Hepatocyte (in vitro differentiated cells): ENCODE data around the gene HOXD13. TPM values are rescaled to one million over a fixed set of nuclear protein-coding genes. Genes with fewer than 3 reads are reported as not detected.

Source experiments
- DNase-seq: peaks from one replicate; pipeline ENCODE4 v3.0.0-alpha.2; 2016; ENCODE audit warnings: low spot score
- H2AFZ ChIP-seq: fragments of 200-600 bp; sonication (generic); 2 replicates; pipeline ENCODE4 v1.6.0; 2016; ENCODE audit warnings: antibody characterized with exemption, mild to moderate bottlenecking
- H3K27ac ChIP-seq: fragments of 200-600 bp; sonication (generic); 2 replicates; pipeline ENCODE4 v1.5.1; 2016; ENCODE audit warnings: mild to moderate bottlenecking
- H3K27me3 ChIP-seq: fragments of 200-600 bp; sonication (generic); 2 replicates; pipeline ENCODE4 v1.6.1; 2016
- H3K36me3 ChIP-seq: fragments of 200-600 bp; sonication (generic); replicated peaks from 2 replicates; pipeline ENCODE4 v1.5.1; 2016; ENCODE audit warnings: low read depth; ENCODE audit not compliant: insufficient read depth
- H3K4me1 ChIP-seq: fragments of 200-600 bp; sonication (generic); 2 replicates; pipeline ENCODE4 v1.5.1; 2016; ENCODE audit warnings: mild to moderate bottlenecking, moderate library complexity; ENCODE audit not compliant: insufficient read depth
- H3K4me2 ChIP-seq: fragments of 200-600 bp; sonication (generic); 2 replicates; pipeline ENCODE4 v1.6.0; 2016
- H3K4me3 ChIP-seq: fragments of 200-600 bp; sonication (generic); 2 replicates; pipeline ENCODE4 v1.5.1; 2016; ENCODE audit warnings: mild to moderate bottlenecking
- H3K79me2 ChIP-seq: fragments of 200-600 bp; sonication (generic); 2 replicates; pipeline ENCODE4 v1.6.0; 2017; ENCODE audit warnings: mild to moderate bottlenecking
- H3K9me2 ChIP-seq: fragments of 200-600 bp; sonication (generic); replicated peaks from 2 replicates; pipeline ENCODE4 v1.6.0; 2017; ENCODE audit warnings: mild to moderate bottlenecking; ENCODE audit not compliant: insufficient read depth
- H3K9me3 ChIP-seq: fragments of 200-600 bp; sonication (generic); 2 replicates; pipeline ENCODE4 v1.5.1; 2016; ENCODE audit warnings: low read depth, mild to moderate bottlenecking
- H4K20me1 ChIP-seq: fragments of 200-600 bp; sonication (generic); 2 replicates; pipeline ENCODE4 v1.6.0; 2016; ENCODE audit warnings: mild to moderate bottlenecking; ENCODE audit not compliant: insufficient read depth, poor library complexity, severe bottlenecking
- EZH2 ChIP-seq: fragments of 200-600 bp; sonication (generic); IDR thresholded peaks from 2 replicates; pipeline ENCODE4 v1.6.1; 2016; ENCODE audit warnings: antibody characterized with exemption, mild to moderate bottlenecking, borderline replicate concordance
- EZH2phosphoT487 ChIP-seq: fragments of 200-600 bp; sonication (generic); IDR thresholded peaks from one replicate; pipeline ENCODE4 v1.6.1; 2018; ENCODE audit warnings: antibody characterized with exemption, mild to moderate bottlenecking, low read depth, moderate library complexity; ENCODE audit not compliant: unreplicated experiment, severe bottlenecking
- WGBS: methylation state at CpG from one replicate; pipeline ENCODE4 v1.1.6; 2016; ENCODE audit warnings: low lambda C conversion rate; ENCODE audit errors: missing lambda C conversion rate; 5-methylcytosine and 5-hydroxymethylcytosine counted together
- polyA plus RNA-seq: library from polyadenylated mRNA; unstranded; fragments of >200 nt; fragmentation: Nextera tagmentation; extraction: Ambion mirVana; gene quantifications from 2 replicates; pipeline ENCODE4 v1.2.1, GENCODE V29; 2016
- total RNA-seq: library from RNA; depleted of rRNA; stranded (reverse); fragments of >200 nt; gene quantifications from 2 replicates; pipeline ENCODE4 v1.2.3, GENCODE V29; 2014
- TF ChIP-seq, protein P1 (sequence below): fragments of 200-600 bp; sonication (generic); IDR thresholded peaks from 2 replicates; pipeline ENCODE4 v1.5.1; 2016; ENCODE audit warnings: antibody characterized with exemption, mild to moderate bottlenecking; ENCODE audit not compliant: poor library complexity

HOXD13 gene
- total and polyA plus RNA-seq, 2 experiments from 2014 or later: 24.7 to 37.2 TPM

DNA sequence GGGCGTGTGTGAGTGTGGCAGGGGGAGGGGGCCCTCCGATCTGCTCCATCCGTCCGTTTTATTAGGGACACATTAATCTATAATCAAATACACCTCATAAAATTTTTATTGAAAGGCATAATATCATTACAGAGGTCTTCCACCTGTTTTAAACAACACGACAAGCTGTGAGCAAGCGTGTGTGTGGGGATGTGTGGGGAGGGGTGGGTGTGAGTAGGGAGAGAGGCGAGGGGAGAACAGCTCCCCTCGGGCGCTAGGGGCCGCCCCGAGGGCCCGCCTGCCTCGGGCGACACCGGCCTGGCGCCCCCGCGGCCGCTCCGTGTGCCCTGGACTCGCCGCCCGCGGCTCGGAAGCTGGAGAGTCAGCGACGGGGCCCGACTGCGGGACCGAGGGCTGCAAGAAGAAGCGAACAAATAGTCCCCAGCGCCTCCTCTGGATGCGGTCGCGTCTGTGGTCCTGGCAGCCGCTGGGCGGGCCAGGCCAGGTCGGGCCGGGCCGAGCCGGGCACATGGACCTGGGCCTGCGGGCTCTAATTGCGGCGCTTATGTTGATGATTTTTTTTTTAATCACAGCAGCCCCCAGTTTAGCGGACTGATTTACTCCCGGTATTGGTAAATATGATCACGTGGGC, 29.6 kb downstream of the HOXD13 start:
- Histone ChIP-seq H3K4me1 (peaks cover 13% of the 10 kb centered on the region), H3K4me3 (no peak overlapping the region), H3K9me3 (no peaks in the 10 kb centered on the region), H2AFZ (peak overlapping the region; percentile 71), H4K20me1 (peaks cover 36% of the 10 kb centered on the region), H3K36me3 (no peaks in the 10 kb centered on the region), H3K9me2 (no peaks in the 10 kb centered on the region), H3K79me2 (peaks cover 7% of the 10 kb centered on the region), H3K27ac (no peak overlapping the region), H3K4me2 (peak overlapping the region; percentile 89), H3K27me3 (peaks cover 97% of the 10 kb centered on the region)
- DNase-seq: no peak
- peak; percentile 92 for TF ChIP-seq EZH2
- TF ChIP-seq, protein P1, sequence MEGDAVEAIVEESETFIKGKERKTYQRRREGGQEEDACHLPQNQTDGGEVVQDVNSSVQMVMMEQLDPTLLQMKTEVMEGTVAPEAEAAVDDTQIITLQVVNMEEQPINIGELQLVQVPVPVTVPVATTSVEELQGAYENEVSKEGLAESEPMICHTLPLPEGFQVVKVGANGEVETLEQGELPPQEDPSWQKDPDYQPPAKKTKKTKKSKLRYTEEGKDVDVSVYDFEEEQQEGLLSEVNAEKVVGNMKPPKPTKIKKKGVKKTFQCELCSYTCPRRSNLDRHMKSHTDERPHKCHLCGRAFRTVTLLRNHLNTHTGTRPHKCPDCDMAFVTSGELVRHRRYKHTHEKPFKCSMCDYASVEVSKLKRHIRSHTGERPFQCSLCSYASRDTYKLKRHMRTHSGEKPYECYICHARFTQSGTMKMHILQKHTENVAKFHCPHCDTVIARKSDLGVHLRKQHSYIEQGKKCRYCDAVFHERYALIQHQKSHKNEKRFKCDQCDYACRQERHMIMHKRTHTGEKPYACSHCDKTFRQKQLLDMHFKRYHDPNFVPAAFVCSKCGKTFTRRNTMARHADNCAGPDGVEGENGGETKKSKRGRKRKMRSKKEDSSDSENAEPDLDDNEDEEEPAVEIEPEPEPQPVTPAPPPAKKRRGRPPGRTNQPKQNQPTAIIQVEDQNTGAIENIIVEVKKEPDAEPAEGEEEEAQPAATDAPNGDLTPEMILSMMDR: no peak
- no peak for TF ChIP-seq EZH2phosphoT487
- 10% methylated on average over 29 of the region's 47 CpGs for WGBS

DNA sequence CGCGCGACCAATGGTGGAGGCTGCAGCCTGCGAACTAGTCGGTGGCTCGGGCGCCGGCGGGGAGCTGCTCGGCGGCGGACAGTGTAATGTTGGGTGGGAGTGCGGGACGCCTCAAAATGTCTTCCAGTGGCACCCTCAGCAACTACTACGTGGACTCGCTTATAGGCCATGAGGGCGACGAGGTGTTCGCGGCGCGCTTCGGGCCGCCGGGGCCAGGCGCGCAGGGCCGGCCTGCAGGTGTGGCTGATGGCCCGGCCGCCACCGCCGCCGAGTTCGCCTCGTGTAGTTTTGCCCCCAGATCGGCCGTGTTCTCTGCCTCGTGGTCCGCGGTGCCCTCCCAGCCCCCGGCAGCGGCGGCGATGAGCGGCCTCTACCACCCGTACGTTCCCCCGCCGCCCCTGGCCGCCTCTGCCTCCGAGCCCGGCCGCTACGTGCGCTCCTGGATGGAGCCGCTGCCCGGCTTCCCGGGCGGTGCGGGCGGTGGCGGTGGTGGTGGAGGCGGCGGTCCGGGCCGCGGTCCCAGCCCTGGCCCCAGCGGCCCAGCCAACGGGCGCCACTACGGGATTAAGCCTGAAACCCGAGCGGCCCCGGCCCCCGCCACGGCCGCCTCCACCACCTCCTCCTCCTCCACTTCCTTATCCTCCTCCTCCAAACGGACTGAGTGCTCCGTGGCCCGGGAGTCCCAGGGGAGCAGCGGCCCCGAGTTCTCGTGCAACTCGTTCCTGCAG, 30.3 kb downstream of the HOXD13 start, which contains the start of gene HOXD9:
HOXD9 (plus strand) TSS at position 37 of the 728 bp plus-strand sequence; CDS start at position 87, 50 bp downstream.
- no peaks in the 10 kb centered on the region for H3K9me3 ChIP-seq
- H3K4me2 ChIP-seq: peak within 1 kb of the TSS; percentile 89
- peak within 1 kb of the TSS; percentile 71 for H2AFZ ChIP-seq
- H3K36me3 ChIP-seq: no peaks in the 10 kb centered on the region
- peaks cover 13% of the 10 kb centered on the region for H3K4me1 ChIP-seq
- H3K27me3 ChIP-seq: peaks cover 96% of the 10 kb centered on the region
- peaks cover 5% of the 10 kb centered on the region for H3K79me2 ChIP-seq
- peaks cover 32% of the 10 kb centered on the region for H4K20me1 ChIP-seq
- no peak within 1 kb of the TSS for H3K27ac ChIP-seq
- TF ChIP-seq, protein P1: no peak
- TF ChIP-seq EZH2phosphoT487 (peak; percentile 88), EZH2 (peak; percentile 65)
- no peaks in the 10 kb centered on the region for H3K9me2 ChIP-seq
- H3K4me3 ChIP-seq: no peak within 1 kb of the TSS
- WGBS: 3% methylated on average over 50 of the region's 84 CpGs
- DNase-seq: no peak

DNA sequence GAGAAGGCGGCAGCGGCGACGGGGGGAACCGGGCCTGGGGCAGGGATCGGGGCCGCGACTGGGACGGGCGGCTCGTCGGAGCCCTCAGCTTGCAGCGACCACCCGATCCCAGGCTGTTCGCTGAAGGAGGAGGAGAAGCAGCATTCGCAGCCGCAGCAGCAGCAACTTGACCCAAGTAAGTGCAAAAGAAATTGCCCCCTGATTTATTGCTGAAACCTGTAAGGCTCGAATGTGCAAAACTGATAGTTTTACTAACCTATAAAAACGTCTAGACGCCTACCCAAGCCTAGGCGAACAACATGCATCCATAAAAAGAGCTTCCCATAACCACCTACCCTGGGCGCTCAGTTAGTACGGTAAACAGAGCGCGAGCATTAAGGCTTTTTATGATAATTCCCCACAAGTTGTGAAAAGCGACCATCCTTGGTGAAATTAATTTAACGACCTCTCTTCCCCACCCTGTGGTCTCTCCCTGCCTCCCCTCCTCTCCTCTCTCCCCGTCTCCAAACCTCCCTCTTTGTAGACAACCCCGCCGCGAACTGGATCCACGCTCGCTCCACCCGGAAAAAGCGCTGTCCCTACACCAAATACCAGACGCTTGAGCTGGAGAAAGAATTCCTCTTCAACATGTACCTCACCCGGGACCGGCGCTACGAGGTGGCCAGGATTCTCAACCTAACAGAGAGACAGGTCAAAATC, 31.0 kb downstream of the HOXD13 start:
- no peak for TF ChIP-seq EZH2phosphoT487
- TF ChIP-seq, protein P1: no peak
- TF ChIP-seq EZH2: peak; percentile 83
- Histone ChIP-seq H3K27me3 (peaks cover 96% of the 10 kb centered on the region), H3K27ac (no peak overlapping the region), H2AFZ (no peak overlapping the region), H3K9me2 (no peaks in the 10 kb centered on the region), H3K4me3 (no peak overlapping the region), H3K4me1 (peaks cover 14% of the 10 kb centered on the region), H4K20me1 (peaks cover 26% of the 10 kb centered on the region), H3K36me3 (no peaks in the 10 kb centered on the region), H3K79me2 (no peaks in the 10 kb centered on the region), H3K4me2 (peak overlapping the region; percentile 89), H3K9me3 (no peaks in the 10 kb centered on the region)
- 22% methylated on average over 38 of the region's 40 CpGs for WGBS
- no peak for DNase-seq
